OCI-LY3 (cell line): Measurements from ENCODE around the gene TXNDC12.
"Not testable (repeated sequence)": the region's sequence is repeated elsewhere in the genome, so short reads cannot be mapped to it uniquely, and the experiment has no call there.

Experiments
- H2AFZ ChIP-seq: fragments of 200-600, 300-600 bp; shearing (Covaris generic); 2 replicates; pipeline ENCODE4 v1.6.0; 2014; ENCODE audit warnings: antibody characterized with exemption, low read depth, low read length
- H3K27ac ChIP-seq: fragments of 200-600, 300-600 bp; sonication (generic); 2 replicates; pipeline ENCODE4 v1.5.1; 2014; ENCODE audit warnings: mild to moderate bottlenecking, low read length, moderate library complexity, mixed read lengths
- H3K27me3 ChIP-seq: fragments of 200-600, 300-600 bp; sonication (generic); 2 replicates; pipeline ENCODE4 v1.6.1; 2014; ENCODE audit warnings: low read depth, low read length, mixed read lengths
- H3K36me3 ChIP-seq: fragments of 200-600, 300-600 bp; sonication (generic); replicated peaks from 2 replicates; pipeline ENCODE3; 2014; ENCODE audit warnings: low read depth, low read length, mixed read lengths
- H3K4me1 ChIP-seq: fragments of 300-600, 200-600 bp; sonication (generic); 2 replicates; pipeline ENCODE4 v1.6.1; 2014; ENCODE audit warnings: low read length, mixed read lengths
- H3K4me2 ChIP-seq: fragments of 200-600, 300-600 bp; sonication (generic); 2 replicates; pipeline ENCODE4 v1.6.1; 2014; ENCODE audit warnings: low read length, mixed read lengths
- H3K4me3 ChIP-seq: fragments of 300-600, 200-600 bp; sonication (generic); 2 replicates; pipeline ENCODE4 v1.5.1; 2014; ENCODE audit warnings: antibody characterized with exemption, mild to moderate bottlenecking, low read length, moderate library complexity
- H3K79me2 ChIP-seq: fragments of 300-600, 200-600 bp; shearing (Covaris generic); 2 replicates; pipeline ENCODE4 v1.6.1; 2014; ENCODE audit warnings: mild to moderate bottlenecking, low read length, mixed read lengths
- H3K9ac ChIP-seq: fragments of 300-600, 200-600 bp; shearing (Covaris generic); 2 replicates; pipeline ENCODE4 v1.6.0; 2014; ENCODE audit warnings: mild to moderate bottlenecking, low read length, moderate library complexity
- H3K9me3 ChIP-seq: fragments of 200-600, 300-600 bp; shearing (Covaris generic); 2 replicates; pipeline ENCODE4 v1.6.1; 2014; ENCODE audit warnings: low read length, mixed read lengths; ENCODE audit not compliant: insufficient read depth
- H4K20me1 ChIP-seq: fragments of 200-600, 300-600 bp; sonication (generic); 2 replicates; pipeline ENCODE4 v1.6.1; 2016; ENCODE audit warnings: low read length, mixed read lengths; ENCODE audit not compliant: insufficient read depth
- EZH2phosphoT487 ChIP-seq: fragments of 200-600 bp; shearing (Covaris generic); IDR thresholded peaks from 2 replicates; pipeline ENCODE4 v1.6.1; 2018; ENCODE audit warnings: antibody characterized with exemption, mixed run types, low read depth
- TF ChIP-seq, protein P1 (sequence below): fragments of 200-600, 300-600 bp; sonication (generic); IDR thresholded peaks from 2 replicates; pipeline ENCODE4 v1.5.1; 2014; ENCODE audit warnings: antibody characterized with exemption, low read length, low read depth

TXNDC12 gene

DNA sequence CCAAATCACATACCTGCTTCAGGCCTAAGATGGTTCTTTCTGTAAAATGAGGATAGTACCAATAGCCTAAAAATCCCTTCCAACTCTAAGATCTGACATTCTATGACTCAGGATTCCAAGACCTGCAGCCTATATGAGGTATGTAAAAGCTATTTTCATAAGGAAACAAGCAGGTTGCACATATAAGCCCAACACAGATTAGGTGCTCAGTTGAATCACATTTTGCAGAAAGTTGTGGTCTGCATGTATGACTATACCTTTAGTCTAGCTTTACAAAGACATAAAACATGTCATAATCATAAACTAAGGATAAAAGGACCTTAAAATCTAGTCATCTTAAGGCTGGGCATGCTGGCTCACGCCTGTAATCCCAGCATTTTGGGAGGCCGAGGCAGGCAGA lies 28.7 kb downstream of the TXNDC12 start:
- H3K27me3 ChIP-seq, result no peaks in the 10 kb centered on the region
- H3K27ac ChIP-seq, result no peak overlapping the region
- no peak overlapping the region for H2AFZ ChIP-seq
- H3K4me1 ChIP-seq, result no peaks in the 10 kb centered on the region
- no peak overlapping the region for H3K4me2 ChIP-seq
- H3K9ac ChIP-seq, result no peak overlapping the region
- H4K20me1 ChIP-seq, result no peaks in the 10 kb centered on the region
- peaks cover 6% of the 10 kb centered on the region for H3K36me3 ChIP-seq
- TF ChIP-seq, protein P1, sequence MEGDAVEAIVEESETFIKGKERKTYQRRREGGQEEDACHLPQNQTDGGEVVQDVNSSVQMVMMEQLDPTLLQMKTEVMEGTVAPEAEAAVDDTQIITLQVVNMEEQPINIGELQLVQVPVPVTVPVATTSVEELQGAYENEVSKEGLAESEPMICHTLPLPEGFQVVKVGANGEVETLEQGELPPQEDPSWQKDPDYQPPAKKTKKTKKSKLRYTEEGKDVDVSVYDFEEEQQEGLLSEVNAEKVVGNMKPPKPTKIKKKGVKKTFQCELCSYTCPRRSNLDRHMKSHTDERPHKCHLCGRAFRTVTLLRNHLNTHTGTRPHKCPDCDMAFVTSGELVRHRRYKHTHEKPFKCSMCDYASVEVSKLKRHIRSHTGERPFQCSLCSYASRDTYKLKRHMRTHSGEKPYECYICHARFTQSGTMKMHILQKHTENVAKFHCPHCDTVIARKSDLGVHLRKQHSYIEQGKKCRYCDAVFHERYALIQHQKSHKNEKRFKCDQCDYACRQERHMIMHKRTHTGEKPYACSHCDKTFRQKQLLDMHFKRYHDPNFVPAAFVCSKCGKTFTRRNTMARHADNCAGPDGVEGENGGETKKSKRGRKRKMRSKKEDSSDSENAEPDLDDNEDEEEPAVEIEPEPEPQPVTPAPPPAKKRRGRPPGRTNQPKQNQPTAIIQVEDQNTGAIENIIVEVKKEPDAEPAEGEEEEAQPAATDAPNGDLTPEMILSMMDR, result no peak
- TF ChIP-seq EZH2phosphoT487, result no peak
- no peak overlapping the region for H3K4me3 ChIP-seq
- H3K9me3 ChIP-seq, result no peaks in the 10 kb centered on the region
- H3K79me2 ChIP-seq, result peaks cover 4% of the 10 kb centered on the region

DNA sequence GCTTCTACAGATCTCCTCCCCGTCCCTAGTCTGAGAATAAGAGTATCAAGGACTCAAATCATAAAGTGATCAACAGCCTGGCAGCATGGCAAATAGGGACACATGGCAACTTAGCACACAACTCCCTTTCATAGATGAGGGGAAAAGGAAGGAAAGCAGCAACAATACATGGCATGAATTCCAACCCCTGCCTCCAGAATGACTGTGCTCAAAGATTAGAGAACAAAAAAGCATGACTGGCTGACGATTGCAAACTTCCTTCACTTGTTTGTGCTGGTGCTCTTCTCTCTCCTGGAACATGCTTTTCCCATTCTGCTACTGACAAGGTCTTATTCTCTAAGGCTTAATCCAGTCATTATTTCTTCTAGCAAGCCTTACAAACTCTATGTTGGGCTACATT lies 32.9 kb downstream of the TXNDC12 start:
- Histone ChIP-seq H2AFZ (no peak overlapping the region), H3K79me2 (no peaks in the 10 kb centered on the region), H3K9me3 (no peaks in the 10 kb centered on the region), H3K36me3 (peaks cover 6% of the 10 kb centered on the region), H3K4me2 (no peak overlapping the region), H3K4me1 (no peaks in the 10 kb centered on the region), H3K27ac (no peak overlapping the region), H4K20me1 (no peaks in the 10 kb centered on the region), H3K4me3 (no peak overlapping the region), H3K9ac (no peak overlapping the region), H3K27me3 (no peaks in the 10 kb centered on the region)
- TF ChIP-seq, protein P1, result no peak
- no peak for TF ChIP-seq EZH2phosphoT487

DNA sequence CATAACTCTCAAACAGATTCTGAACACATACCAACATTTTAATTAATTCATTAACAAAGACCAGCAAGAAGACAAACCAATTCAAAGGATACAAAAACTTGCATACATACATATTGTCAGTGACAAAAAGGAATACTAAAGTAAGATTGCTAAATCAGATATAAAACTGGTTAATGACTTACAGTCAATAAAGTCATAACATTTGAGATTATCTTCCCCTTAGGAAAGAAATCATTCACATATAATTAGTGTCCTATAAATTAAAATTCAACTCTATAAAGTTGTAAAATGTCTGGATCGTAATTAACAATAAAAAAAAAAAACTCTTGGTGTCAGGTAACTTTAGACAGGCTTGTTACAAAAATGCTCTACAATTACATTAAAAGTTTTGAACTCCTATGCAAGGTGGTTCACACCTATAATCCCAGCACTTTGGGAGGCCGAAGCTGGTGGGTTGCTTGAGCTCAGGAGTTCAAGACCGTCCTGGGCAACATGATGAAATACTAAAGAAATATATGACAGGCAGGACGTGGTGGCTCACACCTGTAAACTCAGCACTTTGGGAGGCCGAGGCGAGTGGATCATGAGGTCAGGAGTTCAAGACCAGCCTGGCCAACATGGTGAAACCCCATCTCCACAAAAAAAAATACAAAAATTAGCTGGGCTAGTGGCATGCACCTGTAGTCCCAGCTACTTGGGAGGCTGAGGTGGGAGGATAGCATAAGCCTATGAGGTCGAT lies 46.8 kb downstream of the TXNDC12 start:
- Histone ChIP-seq H3K9me3 (no peaks in the 10 kb centered on the region), H3K36me3 (no peaks in the 10 kb centered on the region), H3K4me3 (no peak overlapping the region), H3K79me2 (no peaks in the 10 kb centered on the region), H2AFZ (0 out of 2 replicates have a peak overlapping the region, but pooled peaks have one; percentile 74), H3K4me1 (peaks cover 22% of the 10 kb centered on the region), H3K27me3 (no peaks in the 10 kb centered on the region), H3K4me2 (no peak overlapping the region), H4K20me1 (no peaks in the 10 kb centered on the region), H3K9ac (no peak overlapping the region), H3K27ac (no peak overlapping the region)
- TF ChIP-seq, protein P1, result no peak
- no peak for TF ChIP-seq EZH2phosphoT487

DNA sequence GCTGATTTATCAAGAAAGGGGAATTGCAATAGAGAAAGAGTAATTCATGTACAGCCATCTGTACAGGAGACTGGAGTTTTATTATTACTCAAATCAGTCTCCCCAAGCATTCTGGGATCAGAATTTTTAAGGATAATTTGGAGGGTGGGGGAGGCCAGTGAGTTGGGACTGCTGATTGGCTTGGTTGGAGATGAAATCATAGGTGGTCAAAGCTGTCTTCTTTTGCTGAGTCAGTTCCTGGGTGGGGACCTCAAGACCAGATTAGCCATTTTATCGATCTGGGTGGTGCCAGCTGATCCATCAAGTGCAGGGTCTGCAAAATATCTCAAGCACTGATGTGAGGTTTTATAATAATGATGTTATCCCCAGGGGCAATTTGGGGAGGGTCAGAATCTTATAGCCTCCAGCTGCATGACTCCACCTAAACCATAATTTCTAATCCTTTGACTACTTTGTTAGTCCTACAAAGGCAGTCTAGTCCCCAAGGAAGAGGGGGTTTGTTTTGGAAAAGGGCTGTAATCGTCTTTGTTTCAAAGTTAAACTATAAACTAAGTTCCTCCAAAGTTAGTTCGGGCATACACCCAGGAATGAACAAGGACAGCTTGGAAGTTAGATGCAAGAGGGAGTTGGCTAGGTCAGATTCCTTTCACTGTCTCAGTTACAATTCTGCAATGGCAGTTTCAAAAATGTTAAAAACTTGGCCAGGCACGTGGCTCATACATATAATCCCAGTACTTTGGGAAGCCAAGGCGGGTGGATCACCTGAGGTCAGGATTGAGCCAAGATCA lies 47.6 kb downstream of the TXNDC12 start:
- Histone ChIP-seq H3K9ac (peak overlapping the region; percentile 32; the same call in 1 of the 2 replicates), H3K27me3 (no peaks in the 10 kb centered on the region), H3K4me1 (peaks cover 22% of the 10 kb centered on the region), H3K79me2 (no peaks in the 10 kb centered on the region), H4K20me1 (no peaks in the 10 kb centered on the region), H3K36me3 (no peaks in the 10 kb centered on the region), H2AFZ (peak overlapping the region; percentile 74; the same call in 1 of the 2 replicates), H3K27ac (no peak overlapping the region), H3K4me2 (peak overlapping the region; percentile 73), H3K9me3 (no peaks in the 10 kb centered on the region), H3K4me3 (peak overlapping the region; percentile 60)
- TF ChIP-seq, protein P1, result no peak
- no peak for TF ChIP-seq EZH2phosphoT487

DNA sequence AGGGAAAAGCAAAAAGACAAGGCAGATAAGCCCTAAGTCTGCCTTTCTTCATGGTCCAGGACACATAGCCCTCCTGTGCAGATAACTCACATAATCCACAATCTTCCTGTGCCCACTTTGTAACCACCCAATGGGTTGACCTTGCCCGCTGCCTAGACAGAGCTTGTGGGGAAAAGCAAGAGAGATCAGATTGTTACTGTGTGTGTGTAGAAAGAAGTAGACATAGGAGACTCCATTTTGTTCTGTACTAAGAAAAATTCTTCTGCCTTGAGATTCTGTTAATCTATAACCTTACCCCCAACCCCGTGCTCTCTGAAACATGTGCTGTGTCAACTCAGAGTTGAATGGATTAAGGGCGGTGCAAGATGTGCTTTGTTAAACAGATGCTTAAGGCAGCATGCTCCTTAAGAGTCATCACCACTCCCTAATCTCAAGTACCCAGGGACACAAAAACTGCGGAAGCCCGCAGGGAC lies 48.9 kb downstream of the TXNDC12 start:
- not testable (repeated sequence) for H3K36me3 ChIP-seq, H2AFZ ChIP-seq, H3K9me3 ChIP-seq, H3K27ac ChIP-seq, H3K27me3 ChIP-seq, H3K9ac ChIP-seq, H4K20me1 ChIP-seq, H3K79me2 ChIP-seq
- H3K4me3 ChIP-seq, result peak overlapping the region; percentile 58
- peak overlapping the region; percentile 73 for H3K4me2 ChIP-seq
- H3K4me1 ChIP-seq, result peaks cover 22% of the 10 kb centered on the region

DNA sequence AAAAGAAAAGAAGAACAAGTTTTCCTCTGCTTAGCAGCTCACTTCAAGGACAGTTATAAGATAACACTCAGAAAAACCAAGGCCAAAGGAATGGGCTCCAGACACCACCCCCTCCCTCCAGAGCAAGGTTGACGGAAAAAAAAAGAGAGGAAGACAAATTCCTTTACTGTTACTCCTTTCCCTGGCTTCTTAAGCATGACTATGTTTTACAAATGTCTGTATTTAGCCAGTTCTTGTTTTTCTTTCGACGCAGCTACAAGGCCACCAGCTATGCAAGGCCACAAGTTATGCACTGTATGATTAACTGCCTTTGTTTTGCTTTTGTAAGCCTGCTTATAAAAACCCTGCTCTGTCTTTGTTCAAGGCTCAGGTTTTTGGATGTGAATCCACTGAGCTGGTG lies 49.4 kb downstream of the TXNDC12 start:
- H3K79me2 ChIP-seq, H3K36me3 ChIP-seq, H2AFZ ChIP-seq, H4K20me1 ChIP-seq, H3K9ac ChIP-seq, H3K4me3 ChIP-seq, H3K9me3 ChIP-seq, H3K27ac ChIP-seq, H3K27me3 ChIP-seq: not testable (repeated sequence)
- Histone ChIP-seq H3K4me2 (peak overlapping the region; percentile 73; the same call in 1 of the 2 replicates), H3K4me1 (peaks cover 22% of the 10 kb centered on the region)
